OCI-LY7 (cell line): ENCODE results near the gene KDM4E.

Experiments
- CTCF ChIP-seq: fragments of 200-600 bp; sonication (generic); conservative IDR thresholded peaks from 2 replicates; pipeline ENCODE4 v1.5.1; 2014; ENCODE audit warnings: mild to moderate bottlenecking, antibody characterized with exemption, low read length, moderate library complexity, mixed read lengths
- EZH2phosphoT487 ChIP-seq: fragments of 200-600 bp; sonication (generic); IDR thresholded peaks from 2 replicates; pipeline ENCODE4 v1.6.1; 2018; ENCODE audit warnings: low read depth, borderline replicate concordance, mild to moderate bottlenecking, mixed run types, antibody characterized with exemption, low read length, moderate library complexity, mixed read lengths

- TF ChIP-seq EZH2phosphoT487, result no peak
- TF ChIP-seq CTCF, result no peak
Measured at GRCh38 chr11:95035316-95035715, 10.3 kb downstream of the KDM4E start.
